Thyroid gland (tissue), 4 donors: ENCODE measurements around the gene ADNP.

ENCODE experiments used
- CTCF ChIP-seq, 6 experiments: fragments of 200-600 bp in 3 of 6; fragments of 450-650 bp in 3 of 6; sonication (generic) in 3 of 6; IDR thresholded peaks; one replicate each; pipeline ENCODE4 v1.5.1; 2016 to 2019; ENCODE audit warnings: antibody characterized with exemption in 6 of 6, mild to moderate bottlenecking in 2 of 6, inconsistent platforms in 1 of 6, moderate library complexity in 1 of 6
- POLR2A ChIP-seq, 2 donors: fragments of 450-650 bp; IDR thresholded peaks; one replicate each; pipeline ENCODE4 v1.6.1; 2017; ENCODE audit warnings: antibody characterized with exemption in 2 of 2, mild to moderate bottlenecking in 2 of 2, moderate library complexity in 1 of 2

GRCh38 chr20:50850721-50851286 is 80.4 kb downstream of the ADNP start:
- TF ChIP-seq CTCF (IDR thresholded peaks at IDR 0.05) (no peak), POLR2A (IDR thresholded peaks at IDR 0.05) (no peak)
